Spleen (tissue), 7 donors: Measurements from ENCODE around the gene GAB2.

Experiments
- CTCF ChIP-seq, 11 experiments: fragments of 200-600 bp in 7 of 11; fragments of 450-650 bp in 4 of 11; sonication (generic) in 4 of 11; IDR thresholded peaks in 8 of 11; conservative IDR thresholded peaks in 3 of 11; 1 replicate in 7 of 11; 2 replicates in 4 of 11; pipeline versions ENCODE4 v1.4.0 to v1.8.0; 2016 to 2021; ENCODE audit warnings: antibody characterized with exemption in 11 of 11, inconsistent platforms in 4 of 11, mild to moderate bottlenecking in 1 of 11
- POLR2AphosphoS5 ChIP-seq, 3 donors: sonication (generic); formaldehyde crosslinking; IDR thresholded peaks; one replicate each; pipeline ENCODE4 v1.5.1; 2017; ENCODE audit warnings: antibody characterized with exemption in 3 of 3
- donor health status: DM: no; HTN: no; CAD: no; lungs with moderate emphysema.
- donor health status: DM: no; HTN: no; CAD: no.
- donor health status: DM: no; HTN: no; CAD: no.

- TF ChIP-seq POLR2AphosphoS5 (IDR thresholded peaks at IDR 0.05), result no peak
- no peak for TF ChIP-seq CTCF (IDR thresholded peaks at IDR 0.05 in 8 of 11, conservative IDR thresholded peaks at IDR 0.05 in 3 of 11)
Observed at GRCh38 chr11:78327945-78328344, 89.7 kb downstream of the GAB2 start.
